ENCODE results near the gene NUDT1. TPM values are rescaled to one million over a fixed set of nuclear protein-coding genes. Genes with fewer than 3 reads are reported as not detected.
"Not testable (repeated sequence)": the region's sequence is repeated elsewhere in the genome, so short reads cannot be mapped to it uniquely, and the experiment has no call there.

NUDT1 gene
- total RNA-seq, 1 donor from 2014 or later = 74.9 TPM

GRCh38 chr7:2259480-2259879 lies 17.5 kb downstream of the NUDT1 start:
- no peak for DNase-seq (ENCODE audit: low spot score)
- intact Hi-C loops (cut with micrococcal nuclease) = no loop called here
- H3K27me3 Mint-ChIP-seq (ENCODE audit: insufficient read depth) = no peaks in the 10 kb centered on the region
- H3K4me1 Mint-ChIP-seq (ENCODE audit: low read depth) = peaks cover 14% of the 10 kb centered on the region
- no peak overlapping the region for H3K27ac Mint-ChIP-seq
- peaks cover 13% of the 10 kb centered on the region for H3K36me3 Mint-ChIP-seq (ENCODE audit: low read depth)
- no peak overlapping the region for H3K4me3 Mint-ChIP-seq
- H3K9me3 Mint-ChIP-seq = no peaks in the 10 kb centered on the region

- no peak overlapping the region for H3K4me3 Mint-ChIP-seq
- DNase-seq (ENCODE audit: low spot score) = no peak
- intact Hi-C loops (cut with micrococcal nuclease) = no loop called here
- H3K4me1 Mint-ChIP-seq (ENCODE audit: low read depth) = peaks cover 9% of the 10 kb centered on the region
- peaks cover 8% of the 10 kb centered on the region for H3K36me3 Mint-ChIP-seq (ENCODE audit: low read depth)
- H3K9me3 Mint-ChIP-seq = no peaks in the 10 kb centered on the region
- H3K27ac Mint-ChIP-seq = no peak overlapping the region
- no peaks in the 10 kb centered on the region for H3K27me3 Mint-ChIP-seq (ENCODE audit: insufficient read depth)
Observed at GRCh38 chr7:2260820-2261219, 18.8 kb downstream of the NUDT1 start.

- Mint-ChIP-seq H3K27ac (peak overlapping the region; percentile 82), H3K4me3 (no peak overlapping the region)
Observed at GRCh38 chr7:2261611-2262010, 19.6 kb downstream of the NUDT1 start.

GRCh38 chr7:2263176-2263575 lies 21.1 kb downstream of the NUDT1 start:
- intact Hi-C loops (cut with micrococcal nuclease) = no loop called here
- no peak overlapping the region for H3K27ac Mint-ChIP-seq
- peaks cover 9% of the 10 kb centered on the region for H3K4me1 Mint-ChIP-seq (ENCODE audit: low read depth)
- H3K36me3 Mint-ChIP-seq (ENCODE audit: low read depth) = peaks cover 8% of the 10 kb centered on the region
- H3K27me3 Mint-ChIP-seq (ENCODE audit: insufficient read depth) = no peaks in the 10 kb centered on the region
- no peak for DNase-seq (ENCODE audit: low spot score)
- H3K9me3 Mint-ChIP-seq = no peaks in the 10 kb centered on the region
- H3K4me3 Mint-ChIP-seq = no peak overlapping the region

More at GRCh38 chr7:2261611-2262010, 19.6 kb downstream of the NUDT1 start:
- peaks cover 8% of the 10 kb centered on the region for H3K36me3 Mint-ChIP-seq (ENCODE audit: low read depth)
- peaks cover 9% of the 10 kb centered on the region for H3K4me1 Mint-ChIP-seq (ENCODE audit: low read depth)
- H3K27me3 Mint-ChIP-seq (ENCODE audit: insufficient read depth) = no peaks in the 10 kb centered on the region
- intact Hi-C loops (cut with micrococcal nuclease) = no loop called here
- no peak for DNase-seq (ENCODE audit: low spot score)
- H3K9me3 Mint-ChIP-seq = no peaks in the 10 kb centered on the region

GRCh38 chr7:2264158-2264557 lies 22.1 kb downstream of the NUDT1 start:
- no peak for DNase-seq (ENCODE audit: low spot score)
- Mint-ChIP-seq H3K9me3 (no peaks in the 10 kb centered on the region), H3K27ac (no peak overlapping the region), H3K4me3 (no peak overlapping the region), H3K4me1 (ENCODE audit: low read depth) (peaks cover 9% of the 10 kb centered on the region), H3K27me3 (ENCODE audit: insufficient read depth) (no peaks in the 10 kb centered on the region), H3K36me3 (ENCODE audit: low read depth) (peaks cover 8% of the 10 kb centered on the region)
- intact Hi-C loops (cut with micrococcal nuclease) = no loop called here

GRCh38 chr7:2266911-2267310 lies 24.9 kb downstream of the NUDT1 start:
- H3K4me1 Mint-ChIP-seq (ENCODE audit: low read depth) = peaks cover 2% of the 10 kb centered on the region

GRCh38 chr7:2269089-2269990 lies 27.3 kb downstream of the NUDT1 start:
- H3K27me3 Mint-ChIP-seq (ENCODE audit: insufficient read depth); intact Hi-C loops (cut with micrococcal nuclease); H3K9me3 Mint-ChIP-seq; H3K27ac Mint-ChIP-seq; H3K4me1 Mint-ChIP-seq (ENCODE audit: low read depth); H3K4me3 Mint-ChIP-seq; DNase-seq (ENCODE audit: low spot score): not testable (repeated sequence)
- H3K36me3 Mint-ChIP-seq (ENCODE audit: low read depth) = peaks cover 10% of the 10 kb centered on the region

More at GRCh38 chr7:2266911-2267310, 24.9 kb downstream of the NUDT1 start:
- Mint-ChIP-seq H3K36me3 (ENCODE audit: low read depth) (peaks cover 13% of the 10 kb centered on the region), H3K27ac (no peak overlapping the region), H3K9me3 (no peaks in the 10 kb centered on the region), H3K4me3 (no peak overlapping the region), H3K27me3 (ENCODE audit: insufficient read depth) (no peaks in the 10 kb centered on the region)
- no peak for DNase-seq (ENCODE audit: low spot score)
- intact Hi-C loops (cut with micrococcal nuclease) = no loop called here

- intact Hi-C loops (cut with micrococcal nuclease) = no loop called here
- H3K36me3 Mint-ChIP-seq (ENCODE audit: low read depth) = peaks cover 9% of the 10 kb centered on the region
- no peaks in the 10 kb centered on the region for H3K4me1 Mint-ChIP-seq (ENCODE audit: low read depth)
- no peak overlapping the region for H3K27ac Mint-ChIP-seq
- no peak overlapping the region for H3K4me3 Mint-ChIP-seq
- DNase-seq (ENCODE audit: low spot score) = no peak
- H3K27me3 Mint-ChIP-seq (ENCODE audit: insufficient read depth) = no peaks in the 10 kb centered on the region
- no peaks in the 10 kb centered on the region for H3K9me3 Mint-ChIP-seq
Observed at GRCh38 chr7:2269991-2270460, 28.0 kb downstream of the NUDT1 start.

GRCh38 chr7:2270495-2270894 lies 28.5 kb downstream of the NUDT1 start:
- no peak overlapping the region for H3K27ac Mint-ChIP-seq
- no peaks in the 10 kb centered on the region for H3K27me3 Mint-ChIP-seq (ENCODE audit: insufficient read depth)
- no peaks in the 10 kb centered on the region for H3K4me1 Mint-ChIP-seq (ENCODE audit: low read depth)
- no peak overlapping the region for H3K4me3 Mint-ChIP-seq
- intact Hi-C loops (cut with micrococcal nuclease) = no loop called here
- H3K36me3 Mint-ChIP-seq (ENCODE audit: low read depth) = peaks cover 9% of the 10 kb centered on the region
- H3K9me3 Mint-ChIP-seq = no peaks in the 10 kb centered on the region
- no peak for DNase-seq (ENCODE audit: low spot score)

GRCh38 chr7:2271273-2272026 lies 29.4 kb downstream of the NUDT1 start:
- DNase-seq (ENCODE audit: low spot score) = no peak
- intact Hi-C loops (cut with micrococcal nuclease) = no loop called here
- no peak overlapping the region for H3K4me3 Mint-ChIP-seq
- no peak overlapping the region for H3K27ac Mint-ChIP-seq
- H3K9me3 Mint-ChIP-seq = no peaks in the 10 kb centered on the region
- H3K27me3 Mint-ChIP-seq (ENCODE audit: insufficient read depth) = no peaks in the 10 kb centered on the region
- H3K36me3 Mint-ChIP-seq (ENCODE audit: low read depth) = peaks cover 9% of the 10 kb centered on the region
- no peaks in the 10 kb centered on the region for H3K4me1 Mint-ChIP-seq (ENCODE audit: low read depth)

- H3K4me1 Mint-ChIP-seq (ENCODE audit: low read depth) = no peaks in the 10 kb centered on the region
- H3K4me3 Mint-ChIP-seq = no peak overlapping the region
- no peak overlapping the region for H3K27ac Mint-ChIP-seq
- H3K27me3 Mint-ChIP-seq (ENCODE audit: insufficient read depth) = no peaks in the 10 kb centered on the region
- H3K9me3 Mint-ChIP-seq = no peaks in the 10 kb centered on the region
- H3K36me3 Mint-ChIP-seq (ENCODE audit: low read depth) = peaks cover 9% of the 10 kb centered on the region
- intact Hi-C loops (cut with micrococcal nuclease) = no loop called here
- DNase-seq (ENCODE audit: low spot score) = no peak
Observed at GRCh38 chr7:2272031-2272430, 30.0 kb downstream of the NUDT1 start.

GRCh38 chr7:2273866-2274265 lies 31.8 kb downstream of the NUDT1 start:
- H3K27me3 Mint-ChIP-seq (ENCODE audit: insufficient read depth) = no peaks in the 10 kb centered on the region

GRCh38 chr7:2274666-2275065 lies 32.6 kb downstream of the NUDT1 start:
- H3K4me3 Mint-ChIP-seq = no peak overlapping the region

More at GRCh38 chr7:2273866-2274265, 31.8 kb downstream of the NUDT1 start:
- intact Hi-C loops (cut with micrococcal nuclease) = no loop called here
- DNase-seq (ENCODE audit: low spot score) = no peak
- Mint-ChIP-seq H3K9me3 (no peaks in the 10 kb centered on the region), H3K4me3 (no peak overlapping the region), H3K36me3 (ENCODE audit: low read depth) (peaks cover 9% of the 10 kb centered on the region), H3K4me1 (ENCODE audit: low read depth) (no peaks in the 10 kb centered on the region), H3K27ac (no peak overlapping the region)

More at GRCh38 chr7:2274666-2275065, 32.6 kb downstream of the NUDT1 start:
- H3K27ac Mint-ChIP-seq = no peak overlapping the region
- H3K4me1 Mint-ChIP-seq (ENCODE audit: low read depth) = no peaks in the 10 kb centered on the region
- DNase-seq (ENCODE audit: low spot score) = no peak
- peaks cover 7% of the 10 kb centered on the region for H3K36me3 Mint-ChIP-seq (ENCODE audit: low read depth)
- intact Hi-C loops (cut with micrococcal nuclease) = no loop called here
- no peaks in the 10 kb centered on the region for H3K27me3 Mint-ChIP-seq (ENCODE audit: insufficient read depth)
- no peaks in the 10 kb centered on the region for H3K9me3 Mint-ChIP-seq

Data from activated T-helper 1 cell treated with anti-CD3 and anti-CD28 coated beads, Interleukin-12 subunit alpha, Interleukin-12 subunit beta, Interleukin-2, Interleukin-4 antibody, amounts not matched to agents 30 ng/mL and 10 ng/mL and 1 ng/mL, durations not matched to agents 14 hours and 24 hours and 36 hours (primary cell).